ENCODE measurements around the gene NRG2.

NRG2 gene

GRCh38 chr5:139864716-139865483 lies 178.2 kb downstream of the NRG2 start:
- Histone ChIP-seq H3K4me1 (ENCODE audit: control insufficient read depth, insufficient read depth, low read length) (peaks cover 3% of the 10 kb centered on the region), H3K4me3 (ENCODE audit: insufficient read depth, low read depth, low read length) (no peak overlapping the region), H3K27ac (ENCODE audit: insufficient read depth, low read depth, low read length, poor library complexity, severe bottlenecking) (no peak overlapping the region), H3K9me3 (ENCODE audit: control insufficient read depth, low read length) (no peaks in the 10 kb centered on the region), H3K36me3 (ENCODE audit: control insufficient read depth, insufficient read depth, low read length) (no peaks in the 10 kb centered on the region), H3K27me3 (ENCODE audit: control insufficient read depth, insufficient read depth, low read length, poor library complexity, severe bottlenecking) (peaks cover 4% of the 10 kb centered on the region)
- 89 to 90% methylated on average over 11 to 12 of the region's 12 CpGs for WGBS, 2 experiments

- H3K4me1 ChIP-seq (ENCODE audit: control insufficient read depth, insufficient read depth, low read length): peaks cover 3% of the 10 kb centered on the region
- 28 to 40% methylated on average over 5 of the region's 5 CpGs for WGBS, 2 experiments
- H3K27me3 ChIP-seq (ENCODE audit: control insufficient read depth, insufficient read depth, low read length, poor library complexity, severe bottlenecking): peaks cover 4% of the 10 kb centered on the region
- no peak overlapping the region for H3K4me3 ChIP-seq (ENCODE audit: insufficient read depth, low read depth, low read length)
- no peaks in the 10 kb centered on the region for H3K36me3 ChIP-seq (ENCODE audit: control insufficient read depth, insufficient read depth, low read length)
- no peak overlapping the region for H3K27ac ChIP-seq (ENCODE audit: insufficient read depth, low read depth, low read length, poor library complexity, severe bottlenecking)
- H3K9me3 ChIP-seq (ENCODE audit: control insufficient read depth, low read length): no peaks in the 10 kb centered on the region
These were observed 179.1 kb downstream of the NRG2 start for GRCh38 chr5:139863855-139864558.

GRCh38 chr5:139863361-139863760 lies 179.7 kb downstream of the NRG2 start:
- Histone ChIP-seq H3K4me1 (ENCODE audit: control insufficient read depth, insufficient read depth, low read length) (peaks cover 3% of the 10 kb centered on the region), H3K27me3 (ENCODE audit: control insufficient read depth, insufficient read depth, low read length, poor library complexity, severe bottlenecking) (peaks cover 4% of the 10 kb centered on the region), H3K36me3 (ENCODE audit: control insufficient read depth, insufficient read depth, low read length) (no peaks in the 10 kb centered on the region), H3K4me3 (ENCODE audit: insufficient read depth, low read depth, low read length) (no peak overlapping the region), H3K9me3 (ENCODE audit: control insufficient read depth, low read length) (no peaks in the 10 kb centered on the region), H3K27ac (ENCODE audit: insufficient read depth, low read depth, low read length, poor library complexity, severe bottlenecking) (no peak overlapping the region)
- 91 to 93% methylated on average over 9 of the region's 9 CpGs for WGBS, 2 experiments

- 83 to 90% methylated on average over 2 of the region's 2 CpGs for WGBS, 2 experiments
- H3K9me3 ChIP-seq (ENCODE audit: control insufficient read depth, low read length): no peaks in the 10 kb centered on the region
- peaks cover 4% of the 10 kb centered on the region for H3K27me3 ChIP-seq (ENCODE audit: control insufficient read depth, insufficient read depth, low read length, poor library complexity, severe bottlenecking)
- H3K4me1 ChIP-seq (ENCODE audit: control insufficient read depth, insufficient read depth, low read length): peaks cover 3% of the 10 kb centered on the region
- no peaks in the 10 kb centered on the region for H3K36me3 ChIP-seq (ENCODE audit: control insufficient read depth, insufficient read depth, low read length)
- H3K27ac ChIP-seq (ENCODE audit: insufficient read depth, low read depth, low read length, poor library complexity, severe bottlenecking): no peak overlapping the region
- no peak overlapping the region for H3K4me3 ChIP-seq (ENCODE audit: insufficient read depth, low read depth, low read length)
These were observed 180.3 kb downstream of the NRG2 start for GRCh38 chr5:139862803-139863202.

- 90 to 95% methylated on average over 2 of the region's 2 CpGs for WGBS, 2 experiments
- Histone ChIP-seq H3K27ac (ENCODE audit: insufficient read depth, low read depth, low read length, poor library complexity, severe bottlenecking) (no peak overlapping the region), H3K27me3 (ENCODE audit: control insufficient read depth, insufficient read depth, low read length, poor library complexity, severe bottlenecking) (peaks cover 4% of the 10 kb centered on the region), H3K9me3 (ENCODE audit: control insufficient read depth, low read length) (no peaks in the 10 kb centered on the region), H3K4me3 (ENCODE audit: insufficient read depth, low read depth, low read length) (no peak overlapping the region), H3K36me3 (ENCODE audit: control insufficient read depth, insufficient read depth, low read length) (no peaks in the 10 kb centered on the region), H3K4me1 (ENCODE audit: control insufficient read depth, insufficient read depth, low read length) (peaks cover 3% of the 10 kb centered on the region)
These were observed 180.8 kb downstream of the NRG2 start for GRCh38 chr5:139862313-139862712.

- Histone ChIP-seq H3K4me1 (ENCODE audit: control insufficient read depth, insufficient read depth, low read length) (peaks cover 3% of the 10 kb centered on the region), H3K27me3 (ENCODE audit: control insufficient read depth, insufficient read depth, low read length, poor library complexity, severe bottlenecking) (peaks cover 4% of the 10 kb centered on the region), H3K27ac (ENCODE audit: insufficient read depth, low read depth, low read length, poor library complexity, severe bottlenecking) (no peak overlapping the region), H3K4me3 (ENCODE audit: insufficient read depth, low read depth, low read length) (no peak overlapping the region), H3K9me3 (ENCODE audit: control insufficient read depth, low read length) (no peaks in the 10 kb centered on the region), H3K36me3 (ENCODE audit: control insufficient read depth, insufficient read depth, low read length) (no peaks in the 10 kb centered on the region)
- 92 to 95% methylated on average over 4 of the region's 4 CpGs for WGBS, 2 experiments
These were observed 181.3 kb downstream of the NRG2 start for GRCh38 chr5:139861889-139862207.

GRCh38 chr5:139861021-139861888 lies 181.8 kb downstream of the NRG2 start:
- Histone ChIP-seq H3K27ac (ENCODE audit: insufficient read depth, low read depth, low read length, poor library complexity, severe bottlenecking) (no peak overlapping the region), H3K27me3 (ENCODE audit: control insufficient read depth, insufficient read depth, low read length, poor library complexity, severe bottlenecking) (peaks cover 4% of the 10 kb centered on the region), H3K9me3 (ENCODE audit: control insufficient read depth, low read length) (no peaks in the 10 kb centered on the region), H3K36me3 (ENCODE audit: control insufficient read depth, insufficient read depth, low read length) (no peaks in the 10 kb centered on the region), H3K4me1 (ENCODE audit: control insufficient read depth, insufficient read depth, low read length) (peaks cover 3% of the 10 kb centered on the region), H3K4me3 (ENCODE audit: insufficient read depth, low read depth, low read length) (no peak overlapping the region)
- 90 to 92% methylated on average over 15 of the region's 15 CpGs for WGBS, 2 experiments

GRCh38 chr5:139859013-139859412 lies 184.1 kb downstream of the NRG2 start:
- peaks cover 7% of the 10 kb centered on the region for H3K27me3 ChIP-seq (ENCODE audit: control insufficient read depth, insufficient read depth, low read length, poor library complexity, severe bottlenecking)
- no peaks in the 10 kb centered on the region for H3K9me3 ChIP-seq (ENCODE audit: control insufficient read depth, low read length)
- H3K4me3 ChIP-seq (ENCODE audit: insufficient read depth, low read depth, low read length): no peak overlapping the region
- 98 to 100% methylated on average over 2 of the region's 2 CpGs for WGBS, 2 experiments
- no peak overlapping the region for H3K27ac ChIP-seq (ENCODE audit: insufficient read depth, low read depth, low read length, poor library complexity, severe bottlenecking)
- no peaks in the 10 kb centered on the region for H3K36me3 ChIP-seq (ENCODE audit: control insufficient read depth, insufficient read depth, low read length)
- H3K4me1 ChIP-seq (ENCODE audit: control insufficient read depth, insufficient read depth, low read length): peaks cover 3% of the 10 kb centered on the region

GRCh38 chr5:139856714-139857113 lies 186.4 kb downstream of the NRG2 start:
- Histone ChIP-seq H3K27ac (ENCODE audit: insufficient read depth, low read depth, low read length, poor library complexity, severe bottlenecking) (no peak overlapping the region), H3K27me3 (ENCODE audit: control insufficient read depth, insufficient read depth, low read length, poor library complexity, severe bottlenecking) (peaks cover 3% of the 10 kb centered on the region), H3K4me3 (ENCODE audit: insufficient read depth, low read depth, low read length) (no peak overlapping the region), H3K4me1 (ENCODE audit: control insufficient read depth, insufficient read depth, low read length) (no peaks in the 10 kb centered on the region), H3K36me3 (ENCODE audit: control insufficient read depth, insufficient read depth, low read length) (no peaks in the 10 kb centered on the region), H3K9me3 (ENCODE audit: control insufficient read depth, low read length) (no peaks in the 10 kb centered on the region)
- WGBS, 2 experiments: 91% methylated on average over 4 of the region's 4 CpGs
